ENCODE data around the gene DUSP9. TPM values are rescaled to one million over a fixed set of nuclear protein-coding genes. Genes with fewer than 3 reads are reported as not detected.
"Not testable (repeated sequence)": the region's sequence is repeated elsewhere in the genome, so short reads cannot be mapped to it uniquely, and the experiment has no call there.

DUSP9 gene
- total RNA-seq, 3 donors from 2014 or later, result not detected

- DNase-seq, result no peak
- Histone ChIP-seq H3K9me3 (no peaks in the 10 kb centered on the region), H3K4me1 (ENCODE audit: low read depth) (no peaks in the 10 kb centered on the region), H3K36me3 (ENCODE audit: low read depth) (no peaks in the 10 kb centered on the region), H3K4me3 (no peak overlapping the region)
- no peak for TF ChIP-seq CTCF (IDR thresholded peaks at IDR 0.05)
- intact Hi-C loops (cut with DNase I, micrococcal nuclease), result no loop called here
- ATAC-seq, result no peak
These were observed 45.4 kb upstream of the DUSP9 start for GRCh38 chrX:153601511-153602110.

GRCh38 chrX:153602601-153603000 is 44.4 kb upstream of the DUSP9 start:
- intact Hi-C loops (cut with DNase I, micrococcal nuclease), result no loop called here
- DNase-seq (no peak), ATAC-seq (no peak)
- TF ChIP-seq CTCF (IDR thresholded peaks at IDR 0.05), result no peak
- Histone ChIP-seq H3K9me3 (no peaks in the 10 kb centered on the region), H3K4me3 (no peak overlapping the region), H3K4me1 (ENCODE audit: low read depth) (no peaks in the 10 kb centered on the region), H3K36me3 (ENCODE audit: low read depth) (no peaks in the 10 kb centered on the region)

- Histone ChIP-seq H3K9me3 (no peaks in the 10 kb centered on the region), H3K4me1 (ENCODE audit: low read depth) (no peaks in the 10 kb centered on the region), H3K4me3 (no peak overlapping the region), H3K36me3 (ENCODE audit: low read depth) (no peaks in the 10 kb centered on the region)
- DNase-seq, result no peak
- ATAC-seq, result no peak
- intact Hi-C loops (cut with DNase I, micrococcal nuclease), result no loop called here
- no peak for TF ChIP-seq CTCF (IDR thresholded peaks at IDR 0.05)
These were observed 43.8 kb upstream of the DUSP9 start for GRCh38 chrX:153603131-153603656.

- H3K4me3 ChIP-seq; H3K9me3 ChIP-seq; intact Hi-C loops (cut with DNase I, micrococcal nuclease); H3K36me3 ChIP-seq (ENCODE audit: low read depth); H3K4me1 ChIP-seq (ENCODE audit: low read depth); DNase-seq; ATAC-seq: not testable (repeated sequence)
These were observed 42.2 kb upstream of the DUSP9 start for GRCh38 chrX:153604666-153605380.

- Histone ChIP-seq H3K4me1 (ENCODE audit: low read depth) (no peaks in the 10 kb centered on the region), H3K9me3 (no peaks in the 10 kb centered on the region), H3K4me3 (no peak overlapping the region), H3K36me3 (ENCODE audit: low read depth) (no peaks in the 10 kb centered on the region)
- no peak for ATAC-seq
- no peak for DNase-seq
- no peak for TF ChIP-seq CTCF (IDR thresholded peaks at IDR 0.05)
- intact Hi-C loops (cut with DNase I, micrococcal nuclease), result no loop called here
These were observed 40.5 kb upstream of the DUSP9 start for GRCh38 chrX:153606503-153606902.

GRCh38 chrX:153608376-153608775 is 38.6 kb upstream of the DUSP9 start:
- DNase-seq (no peak), ATAC-seq (no peak)
- H3K9me3 ChIP-seq, result no peaks in the 10 kb centered on the region

More at GRCh38 chrX:153608376-153608775, 38.6 kb upstream of the DUSP9 start:
- Histone ChIP-seq H3K4me3 (no peak overlapping the region), H3K36me3 (ENCODE audit: low read depth) (no peaks in the 10 kb centered on the region), H3K4me1 (ENCODE audit: low read depth) (no peaks in the 10 kb centered on the region)
- intact Hi-C loops (cut with DNase I, micrococcal nuclease), result no loop called here
- no peak for TF ChIP-seq CTCF (IDR thresholded peaks at IDR 0.05)

Measured in mucosa of descending colon (tissue), 3 donors.